GM18858 (cell line): ENCODE data around the gene TECPR2.

Experiments used
- ATAC-seq: cut with Tn5 transposase; IDR thresholded peaks from one replicate; pipeline ENCODE4 v1.9.1; 2021; ENCODE audit not compliant: unreplicated experiment

The TECPR2 gene

GRCh38 chr14:102371361-102371760, 8.6 kb downstream of the TECPR2 start:
- no peak for ATAC-seq

GRCh38 chr14:102373110-102373509, 10.4 kb downstream of the TECPR2 start:
- ATAC-seq = no peak

DNA sequence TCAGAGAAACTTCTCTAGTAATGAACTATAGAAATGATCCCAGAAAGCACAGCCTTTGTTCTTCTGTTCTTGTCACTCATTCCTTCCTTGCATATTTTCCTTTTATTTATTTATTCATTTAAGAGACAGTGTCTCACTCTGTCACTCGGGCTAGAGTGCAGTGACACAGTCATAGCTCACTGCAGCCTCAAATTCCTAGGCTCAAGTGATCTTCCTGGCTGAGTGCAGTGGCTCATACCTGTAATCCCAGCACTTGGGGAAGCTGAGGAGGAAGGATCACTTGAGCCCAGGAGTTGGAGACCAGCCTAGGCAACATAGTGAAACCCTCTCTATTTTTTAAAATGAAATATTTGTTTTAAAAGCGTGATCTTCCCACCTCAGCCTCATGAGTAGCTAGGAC, 11.5 kb downstream of the TECPR2 start:
- no peak for ATAC-seq

DNA sequence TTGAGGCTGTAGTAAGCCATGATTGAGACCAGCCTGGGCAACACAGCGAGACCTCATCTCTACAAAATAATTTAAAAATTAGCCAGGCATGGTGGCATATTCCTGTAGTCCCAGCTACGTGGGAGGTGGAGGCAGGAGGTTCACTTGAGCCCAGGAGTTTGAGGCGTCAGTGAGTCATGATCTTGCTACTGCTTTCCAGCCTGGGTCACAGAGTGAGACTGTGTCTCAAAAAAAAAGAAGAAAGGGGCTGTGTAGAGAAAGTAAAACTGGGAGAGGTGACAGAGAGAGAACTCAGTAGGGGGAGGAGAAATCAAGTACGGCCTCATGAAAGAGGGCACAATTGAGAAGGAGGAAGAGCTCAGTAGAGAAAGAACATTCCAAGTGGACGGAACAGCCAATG, 12.4 kb downstream of the TECPR2 start:
- no peak for ATAC-seq

DNA sequence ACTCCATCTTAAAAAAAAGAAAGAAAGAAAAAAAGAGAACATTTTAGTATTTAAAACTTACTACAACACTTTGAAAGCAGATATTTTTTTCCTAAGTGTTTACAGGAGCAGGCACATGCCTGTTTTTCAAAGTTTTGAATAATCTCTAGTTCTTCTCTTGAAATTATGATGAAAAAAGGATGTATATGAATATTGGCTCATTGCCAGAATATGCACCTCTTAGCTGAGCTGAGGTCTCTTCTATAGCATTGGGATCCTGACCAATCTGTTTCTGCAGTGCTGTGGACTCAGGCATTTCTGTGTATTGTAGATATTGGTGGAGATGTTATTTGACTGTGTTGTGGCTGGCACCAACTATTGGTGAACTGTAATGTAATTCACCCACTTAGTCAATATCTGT, 15.0 kb downstream of the TECPR2 start:
- no peak for ATAC-seq

DNA sequence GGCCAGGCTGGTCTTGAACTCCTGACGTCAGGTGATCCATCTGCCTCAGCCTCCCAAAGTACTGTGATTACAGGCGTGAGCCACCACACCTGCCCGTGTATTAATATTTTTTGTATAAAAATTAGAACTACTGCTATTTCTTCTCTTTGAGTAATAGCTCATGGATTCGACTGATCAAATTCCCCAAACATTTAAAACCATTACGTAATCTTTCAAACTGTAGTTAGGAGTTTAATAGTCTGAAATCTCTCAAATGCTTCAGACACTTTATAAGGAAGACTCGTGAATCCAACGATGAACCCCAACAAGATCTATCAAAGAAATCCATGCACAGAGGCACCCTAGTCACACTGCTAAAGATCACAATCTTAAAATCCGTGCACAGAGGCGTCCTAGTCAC, 16.1 kb downstream of the TECPR2 start:
- ATAC-seq = no peak

DNA sequence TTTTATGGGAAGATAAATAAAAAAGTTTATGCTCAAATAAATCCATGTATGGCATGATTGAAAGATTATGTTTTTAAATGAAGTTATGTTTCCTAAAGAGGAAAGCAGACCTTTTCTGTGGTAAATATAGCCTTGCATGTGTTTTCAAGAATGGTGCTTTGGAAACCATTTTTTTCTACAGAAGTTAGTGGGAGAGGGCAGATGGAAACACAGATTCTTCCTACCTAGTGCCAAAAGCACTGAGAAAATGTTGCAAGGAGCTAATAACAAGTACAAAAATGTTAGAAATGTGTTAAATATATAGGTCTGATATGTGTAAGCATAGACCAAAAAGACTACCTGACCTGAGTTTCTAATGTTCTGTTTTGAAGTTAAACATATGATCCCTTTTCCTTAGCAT, 24.3 kb downstream of the TECPR2 start:
- ATAC-seq = no peak

GRCh38 chr14:102389246-102389645, 26.5 kb downstream of the TECPR2 start:
- ATAC-seq = no peak

DNA sequence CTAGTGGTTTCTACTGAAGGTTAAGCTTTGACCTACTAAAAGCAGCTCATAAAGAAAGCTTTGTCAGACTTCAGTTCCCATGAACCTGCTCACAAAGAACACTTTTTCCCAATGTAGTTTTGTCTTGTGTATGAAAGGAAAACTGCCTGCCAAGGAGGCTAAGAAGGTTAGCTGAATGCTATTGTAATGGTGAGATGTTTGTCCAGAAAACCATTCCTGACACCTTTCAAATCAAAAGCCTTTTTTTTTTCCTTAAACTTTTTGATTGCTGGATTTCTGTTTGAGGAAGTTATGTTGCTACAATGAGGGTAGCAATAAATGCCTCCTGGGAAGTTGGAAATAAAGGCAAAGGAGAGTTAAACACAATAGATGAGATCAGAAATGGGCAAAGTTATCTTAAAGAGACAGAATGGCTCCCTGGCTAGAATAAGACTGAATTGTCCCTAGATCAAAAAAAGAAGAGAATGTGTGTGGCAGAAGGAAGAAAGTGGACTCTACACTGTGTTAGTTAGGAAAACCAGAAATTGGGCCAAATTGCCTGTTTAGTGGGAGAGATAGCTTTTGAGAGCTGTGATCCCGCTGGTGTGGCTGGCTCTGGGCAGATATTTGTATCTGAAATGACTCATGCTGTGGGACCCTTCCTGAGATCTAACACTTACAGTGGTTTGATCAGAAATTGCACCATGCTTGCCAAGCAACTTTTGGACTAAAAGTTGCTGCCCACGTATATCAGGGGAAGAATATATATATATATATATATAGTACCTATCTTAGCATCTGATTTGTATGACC, 27.5 kb downstream of the TECPR2 start:
- no peak for ATAC-seq

DNA sequence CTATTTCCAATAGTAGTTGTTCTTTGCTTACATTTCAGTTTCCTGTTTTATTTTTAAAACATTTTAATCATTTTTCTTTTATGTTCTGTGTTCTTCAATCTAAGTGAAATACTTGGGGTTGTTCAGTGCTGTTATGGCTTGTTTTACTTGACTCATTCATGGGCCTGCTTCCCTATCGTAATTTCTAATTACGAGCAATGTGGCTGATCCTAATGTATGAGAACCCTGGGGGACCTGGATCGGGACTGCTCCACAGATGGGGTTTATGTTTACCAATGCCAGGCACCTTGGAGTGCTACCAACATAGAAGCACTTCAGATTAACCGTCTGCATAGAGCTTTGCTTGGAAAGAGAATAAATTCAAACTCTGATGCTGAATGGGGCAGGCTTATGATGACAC, 29.8 kb downstream of the TECPR2 start:
- ATAC-seq = no peak

DNA sequence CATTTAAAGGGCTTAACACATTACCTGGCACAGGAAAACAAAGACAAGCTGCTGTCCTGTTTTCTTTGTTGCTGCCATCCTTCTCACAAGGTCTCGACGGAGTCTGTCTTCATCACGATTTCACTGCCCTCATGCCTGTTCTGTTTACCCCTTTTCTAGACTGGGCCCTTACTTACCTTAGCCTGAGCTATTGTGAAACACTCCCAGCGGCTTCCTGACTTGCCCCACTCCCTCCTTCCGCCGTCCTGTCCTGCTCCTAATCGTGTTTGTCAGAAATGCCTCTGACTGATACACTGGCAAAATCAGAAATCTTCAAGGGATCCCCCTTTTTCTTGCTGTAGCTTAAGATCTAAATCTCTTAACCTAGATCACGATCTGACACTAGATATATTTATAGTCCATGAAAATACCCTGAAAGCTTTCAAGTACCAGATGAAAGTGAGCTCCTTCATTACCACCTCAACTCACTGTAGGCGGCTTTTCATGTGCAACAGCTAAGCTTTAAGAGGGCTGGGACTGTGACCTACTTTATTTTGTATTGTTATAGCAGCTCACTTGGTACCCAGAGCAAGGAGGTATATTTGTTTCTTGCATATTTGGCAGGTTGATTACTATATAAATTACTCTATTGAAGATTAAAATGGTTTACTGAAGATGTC, 32.1 kb downstream of the TECPR2 start:
- ATAC-seq = no peak

DNA sequence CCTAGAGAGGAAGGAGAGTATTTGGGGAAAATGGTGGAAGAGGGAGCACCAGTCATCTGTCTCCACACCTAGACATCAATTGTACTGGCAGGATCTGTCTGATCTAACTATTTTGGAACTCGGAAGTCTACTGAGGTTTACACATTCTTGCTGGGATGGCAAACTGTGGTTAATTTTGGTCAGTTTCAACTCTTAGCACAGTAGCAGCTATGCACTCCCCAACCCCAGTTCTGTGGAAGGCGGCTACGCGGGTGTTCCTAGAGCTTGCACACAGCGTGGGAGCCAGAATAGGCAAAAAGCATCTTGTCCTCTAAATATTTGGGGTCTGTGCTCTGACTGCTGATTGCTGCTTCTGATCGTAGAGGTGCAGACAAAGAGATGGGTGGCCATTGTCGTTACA, 33.8 kb downstream of the TECPR2 start:
- no peak for ATAC-seq

- ATAC-seq = no peak
These were observed 40.3 kb downstream of the TECPR2 start for GRCh38 chr14:102403028-102403427.

- ATAC-seq = no peak
These were observed 44.5 kb downstream of the TECPR2 start for GRCh38 chr14:102407258-102407657.

- no peak for ATAC-seq
These were observed 46.0 kb downstream of the TECPR2 start for GRCh38 chr14:102408724-102409123.

DNA sequence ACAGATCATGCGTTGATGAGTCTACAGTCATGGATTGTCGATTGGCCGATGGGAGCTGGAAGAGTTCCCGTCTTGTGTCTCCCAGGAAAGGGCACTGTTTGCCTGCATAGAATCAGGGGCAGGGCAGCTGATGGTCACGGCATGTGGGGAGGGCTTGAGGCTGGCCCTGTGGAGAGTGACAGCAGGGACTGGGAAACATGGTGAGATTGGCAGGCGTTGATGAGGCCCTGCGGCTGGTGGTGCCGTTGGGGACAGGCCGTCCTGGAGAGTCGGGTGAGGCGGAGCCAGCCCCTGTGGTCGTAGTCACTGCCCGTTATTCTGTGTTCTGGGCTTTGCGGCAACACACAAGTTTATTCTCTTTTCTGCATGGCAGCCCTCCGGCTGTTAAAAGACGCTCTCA, 52.9 kb downstream of the TECPR2 start:
- no peak for ATAC-seq

DNA sequence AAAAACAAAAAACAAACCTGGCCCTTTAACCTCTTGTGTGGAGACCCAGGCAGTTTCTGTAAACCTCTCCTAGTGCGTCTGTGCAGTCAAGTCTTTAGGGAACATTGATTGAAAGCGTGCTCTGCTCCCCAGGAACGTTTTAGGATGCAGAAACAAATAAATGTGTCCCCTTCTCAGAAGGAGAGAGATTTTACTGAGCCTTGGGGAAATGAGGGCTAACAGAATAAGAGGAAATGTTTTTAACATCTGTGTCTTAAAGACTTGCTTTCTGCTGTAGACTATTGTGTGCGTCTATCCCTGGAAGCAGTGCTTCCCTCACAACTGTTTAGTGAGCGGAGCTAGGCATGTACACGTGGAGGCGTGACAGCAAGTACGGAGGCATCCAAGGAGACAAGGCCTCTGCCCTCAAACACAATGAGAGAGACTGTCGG, 54.3 kb downstream of the TECPR2 start:
- ATAC-seq = no peak

DNA sequence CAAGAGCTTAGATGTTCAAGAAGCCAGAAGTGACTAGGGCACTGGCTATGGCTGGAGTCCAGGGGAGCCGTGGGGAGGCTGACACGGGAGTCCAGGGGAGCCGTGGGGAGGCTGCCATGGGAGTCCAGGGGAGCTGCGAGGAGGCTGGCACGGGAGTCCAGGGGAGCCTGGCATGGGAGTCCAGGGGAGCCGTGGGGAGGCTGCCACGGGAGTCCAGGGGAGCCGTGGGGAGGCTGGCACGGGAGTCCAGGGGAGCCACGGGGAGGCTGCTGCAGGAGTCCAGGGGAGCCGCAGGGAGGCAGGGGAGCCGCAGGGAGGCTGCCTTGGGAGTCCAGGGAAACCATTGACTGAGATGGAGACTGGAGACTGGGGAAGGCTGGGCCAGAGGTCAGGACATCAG, 54.9 kb downstream of the TECPR2 start:
- ATAC-seq = no peak

DNA sequence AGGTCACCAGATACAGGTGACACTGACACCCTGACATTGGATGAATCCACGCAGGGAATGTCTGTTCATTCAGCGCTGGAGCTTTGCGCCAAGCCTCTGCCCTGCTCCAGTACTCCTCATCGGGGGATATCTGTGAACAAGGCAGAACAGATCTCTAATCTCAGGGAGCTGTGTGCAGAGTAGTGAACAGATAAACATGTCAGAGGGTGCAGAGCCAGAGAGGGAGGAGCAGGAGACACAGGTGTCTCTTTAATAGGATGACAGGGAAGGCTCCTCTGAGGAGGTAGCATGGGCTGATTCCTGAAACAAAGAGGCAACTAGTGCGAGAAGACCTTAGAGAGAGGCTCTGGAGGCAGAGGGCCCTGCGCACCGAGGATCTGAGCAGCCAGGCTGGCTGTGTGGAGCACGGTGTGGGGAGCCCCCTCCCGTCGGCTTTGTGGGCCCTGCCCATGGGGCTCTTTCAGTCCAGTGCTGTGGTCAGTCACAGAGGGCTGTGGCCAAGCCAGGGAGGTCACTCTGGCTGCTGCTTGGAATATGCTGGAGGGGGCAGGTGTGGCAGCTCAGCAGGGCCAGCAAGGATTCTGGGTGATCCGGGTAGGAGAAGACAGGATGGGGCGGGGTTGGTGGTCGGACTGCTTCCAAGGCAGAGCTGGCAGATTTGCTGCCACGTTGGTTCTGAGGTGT, 55.6 kb downstream of the TECPR2 start:
- ATAC-seq = no peak

- ATAC-seq = no peak
These were observed 56.1 kb downstream of the TECPR2 start for GRCh38 chr14:102418853-102419240.

- ATAC-seq = no peak
These were observed 56.5 kb downstream of the TECPR2 start for GRCh38 chr14:102419276-102419675.

DNA sequence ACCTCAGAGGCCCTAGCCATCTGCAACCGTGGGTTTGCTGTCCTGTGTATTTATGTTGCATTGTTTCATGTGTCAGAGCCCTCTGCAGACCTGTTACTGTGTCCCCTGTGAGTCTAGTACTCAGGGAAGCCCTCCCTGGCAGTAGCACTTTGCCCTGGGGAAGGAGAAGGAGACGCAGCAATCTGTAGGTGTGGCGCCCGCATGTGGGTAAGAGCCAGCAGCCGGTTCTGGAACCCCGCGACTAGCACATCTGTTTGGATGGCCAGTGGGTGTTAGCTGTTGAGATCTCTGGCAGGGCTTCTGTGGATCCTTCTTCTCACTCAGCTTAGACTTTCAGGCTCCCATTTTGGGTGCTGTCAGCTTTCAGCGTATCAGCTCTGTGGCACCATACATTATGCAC, 57.0 kb downstream of the TECPR2 start:
- no peak for ATAC-seq
